Neural cell (in vitro differentiated cells): ENCODE measurements around the gene MACROH2A1.
"Not testable (repeated sequence)": the region's sequence is repeated elsewhere in the genome, so short reads cannot be mapped to it uniquely, and the experiment has no call there.

Experiments used
- CTCF ChIP-seq: fragments of 450-650 bp; IDR thresholded peaks from 2 replicates; pipeline ENCODE4 v1.5.1; 2014; ENCODE audit warnings: antibody characterized with exemption, mild to moderate bottlenecking, moderate library complexity; ENCODE audit not compliant: poor library complexity, severe bottlenecking
- EP300 ChIP-seq: fragments of 450-650 bp; conservative IDR thresholded peaks from 2 replicates; pipeline ENCODE4 v1.6.1; 2014; ENCODE audit warnings: antibody characterized with exemption, mild to moderate bottlenecking, moderate library complexity; ENCODE audit not compliant: poor library complexity, severe bottlenecking
- EZH2 ChIP-seq: fragments of 200-600, 300-800 bp; shearing (Covaris generic), sonication (generic); IDR thresholded peaks from 2 replicates; pipeline ENCODE4 v1.6.1; 2014; ENCODE audit warnings: antibody characterized with exemption, low read length, borderline replicate concordance, mild to moderate bottlenecking; ENCODE audit not compliant: insufficient read depth, poor library complexity, severe bottlenecking
- REST ChIP-seq: IDR thresholded peaks from 2 replicates; pipeline ENCODE4 v1.6.1; 2012; ENCODE audit warnings: borderline replicate concordance

- TF ChIP-seq CTCF, REST, EP300, EZH2: not testable (repeated sequence)
Observed at GRCh38 chr5:135363342-135363741, 35.7 kb downstream of the MACROH2A1 start.
